ENCODE results near the gene SLIT2.

DNA sequence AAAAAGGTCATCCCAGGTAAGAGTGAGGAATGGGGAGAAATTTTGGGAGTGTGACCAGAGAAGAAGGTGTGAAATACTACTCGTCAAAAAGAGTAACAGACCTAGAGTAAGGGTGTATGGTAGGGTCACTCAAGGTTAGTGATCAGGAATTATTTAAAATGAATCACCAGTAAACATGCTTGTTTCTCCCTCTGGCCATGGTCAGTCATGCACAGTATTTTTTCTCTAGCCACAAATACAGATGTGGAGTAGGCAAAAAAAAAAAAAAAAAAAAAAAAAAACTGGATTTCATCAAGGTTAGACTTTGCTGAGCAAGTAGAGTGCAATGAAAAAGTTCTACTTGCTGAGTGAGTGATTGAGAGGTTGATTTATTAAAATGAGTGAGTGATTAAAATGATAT is 34.2 kb upstream of the SLIT2 start:
- TF ChIP-seq CTCF (optimal IDR thresholded peaks at IDR 0.05 in 1 of 3, IDR thresholded peaks at IDR 0.05 in 1 of 3, conservative IDR thresholded peaks at IDR 0.05 in 1 of 3; ENCODE audit: extremely low read depth in 1 of 3, insufficient read depth in 2 of 3, low read length in 3 of 3): no peak
- TF ChIP-seq EZH2 (IDR thresholded peaks at IDR 0.05; ENCODE audit: low read length): no peak

Measured in keratinocyte (primary cell).